HG03457 (cell line): ENCODE data around the gene GTF2H1.

Experiments used
- ATAC-seq: cut with Tn5 transposase; IDR thresholded peaks from one replicate; pipeline ENCODE4 v1.9.1; 2021; ENCODE audit warnings: moderate number of reproducible peaks; ENCODE audit not compliant: unreplicated experiment

GTF2H1 gene

DNA sequence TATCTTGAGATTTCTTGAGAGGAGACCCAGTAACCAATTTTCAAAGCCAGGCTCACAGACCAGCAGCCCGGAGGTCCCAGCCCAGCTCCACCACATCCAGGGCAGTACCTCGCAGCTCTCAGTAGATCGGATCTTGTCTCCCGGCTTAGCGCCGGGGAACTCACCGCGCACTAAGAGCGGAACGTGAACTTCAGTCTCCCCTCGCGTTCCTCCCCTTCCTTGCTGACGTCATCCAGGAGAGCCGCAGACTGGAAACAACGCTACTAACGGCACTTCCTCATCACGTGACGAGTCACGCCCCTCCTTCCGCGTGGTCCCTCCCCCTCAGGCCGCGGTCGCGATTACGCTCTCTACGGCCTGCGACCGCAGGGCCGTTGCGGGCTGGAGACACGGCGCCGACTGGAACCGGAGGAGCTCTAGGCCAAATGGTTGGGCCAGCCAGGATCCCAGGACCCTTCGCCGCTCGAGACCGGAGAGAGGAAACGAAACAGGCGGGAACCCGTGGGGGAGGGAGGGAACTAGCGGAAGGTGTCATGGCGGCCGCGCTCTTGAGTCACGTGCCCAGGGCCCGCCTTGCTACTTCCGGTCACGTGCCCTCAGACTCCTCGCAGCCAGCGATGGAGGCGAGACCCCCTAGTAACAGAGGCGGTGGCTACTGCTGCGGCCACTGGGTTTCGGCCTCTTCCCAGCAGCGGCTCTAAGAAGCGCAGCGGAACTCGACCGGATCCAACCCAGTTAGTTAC is at the start of gene GTF2H1, which contains the start of gene HPS5:
TSS of gene GTF2H1 (plus strand) at position 599 of the 743 bp plus-strand sequence. CDS start 10,508 bp downstream, outside the sequence.
TSS of gene HPS5 (minus strand) at position 172 of the 743 bp plus-strand sequence. CDS start 4,282 bp downstream, outside the sequence.
- peak; percentile 81 for ATAC-seq

DNA sequence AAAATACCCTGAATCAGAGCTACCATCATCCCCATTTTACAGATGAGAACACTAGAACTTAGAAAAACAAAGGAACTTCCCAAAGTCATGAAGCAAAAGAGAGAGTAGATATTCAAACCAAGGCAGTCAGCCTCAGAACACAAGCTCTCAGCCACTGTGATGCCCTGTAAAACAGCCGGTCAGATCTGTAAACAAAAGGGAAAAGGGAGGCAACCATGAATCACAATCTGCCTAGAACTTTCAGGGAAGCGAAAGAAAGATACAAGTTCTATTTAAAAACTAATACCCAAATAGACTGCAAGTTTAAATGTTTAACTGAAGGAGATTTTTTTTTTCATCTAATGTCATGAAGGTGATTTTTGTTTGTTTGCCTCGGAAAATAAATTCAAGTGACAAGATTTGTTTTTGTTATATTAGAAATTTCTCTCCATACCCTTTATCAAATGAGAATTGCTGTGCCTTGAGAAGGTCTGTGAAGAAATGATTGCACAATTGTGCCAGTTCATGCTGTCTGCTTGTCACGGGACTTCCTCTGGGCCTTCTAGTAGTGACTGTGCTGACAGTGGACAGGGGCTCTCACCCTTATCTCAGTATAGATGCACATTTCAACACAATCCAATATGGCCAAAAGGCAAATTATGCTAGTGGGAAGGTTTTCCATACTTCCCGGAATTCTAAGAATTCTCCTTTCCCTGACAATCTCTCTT is 44.6 kb upstream of the GTF2H1 start:
- no peak for ATAC-seq

DNA sequence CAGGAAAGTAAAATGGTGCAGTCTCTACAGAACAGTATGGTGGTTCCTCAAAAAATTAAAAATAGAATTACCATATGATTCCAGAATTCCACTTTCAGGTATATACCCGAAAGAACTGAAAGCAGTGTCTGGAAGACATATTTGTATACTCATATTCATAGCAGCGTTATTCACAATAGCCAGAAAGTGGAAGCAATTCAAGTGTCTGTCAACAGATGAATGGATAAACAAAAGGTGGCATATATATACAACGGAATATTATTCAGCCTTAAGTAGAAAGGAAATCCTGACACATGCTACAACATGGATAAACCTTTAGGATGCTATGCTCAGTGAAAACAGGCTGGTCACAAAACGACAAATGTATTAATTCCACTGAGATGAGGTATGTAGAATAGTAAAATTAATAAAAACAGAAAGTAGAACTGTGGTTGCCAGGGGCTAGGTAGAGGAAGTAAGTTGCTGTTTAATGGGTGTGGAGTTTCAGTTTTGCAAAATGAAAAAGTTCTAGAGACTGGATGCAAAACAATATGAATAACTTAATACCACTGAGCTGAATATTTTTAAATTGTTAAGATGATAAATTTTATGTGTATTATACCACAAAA is 41.8 kb upstream of the GTF2H1 start:
- ATAC-seq = peak; percentile 61

DNA sequence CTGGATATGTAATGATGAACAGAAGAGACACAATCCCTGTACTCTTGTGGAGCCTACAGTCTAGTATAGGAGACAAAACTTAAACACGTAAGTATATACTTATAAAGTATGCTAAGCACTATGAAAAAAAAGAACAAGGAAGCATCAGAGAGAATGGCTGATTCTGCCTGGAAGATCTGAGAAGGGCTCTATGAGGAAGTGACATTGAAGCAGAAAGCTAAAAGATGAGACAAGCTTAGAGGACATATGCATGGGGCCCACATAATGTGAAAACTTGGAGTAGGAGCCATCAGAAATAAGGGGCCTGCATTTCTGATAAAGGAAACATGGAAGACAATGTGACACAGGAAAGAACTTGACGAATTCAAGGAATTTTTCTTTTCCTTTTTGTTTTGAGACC is 39.7 kb upstream of the GTF2H1 start:
- ATAC-seq = no peak

DNA sequence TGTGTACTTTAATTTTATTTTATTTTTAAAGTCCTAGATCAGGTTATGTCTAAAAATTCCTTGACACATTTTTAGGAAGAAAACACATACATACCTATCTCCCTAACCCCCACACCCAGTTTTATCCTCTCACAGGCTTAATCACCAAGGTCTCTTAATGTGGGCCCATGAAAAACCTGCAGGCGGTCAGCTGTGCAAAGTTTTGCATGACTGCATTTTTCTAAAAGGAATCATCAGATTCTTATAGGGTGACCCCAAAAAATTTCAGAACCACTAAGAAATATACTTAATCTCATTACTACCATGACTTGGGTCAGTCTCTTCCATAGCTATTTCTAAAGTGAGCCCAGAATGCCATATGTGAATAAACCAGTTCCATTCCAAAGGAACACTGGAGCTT is 36.5 kb upstream of the GTF2H1 start:
- ATAC-seq = no peak

DNA sequence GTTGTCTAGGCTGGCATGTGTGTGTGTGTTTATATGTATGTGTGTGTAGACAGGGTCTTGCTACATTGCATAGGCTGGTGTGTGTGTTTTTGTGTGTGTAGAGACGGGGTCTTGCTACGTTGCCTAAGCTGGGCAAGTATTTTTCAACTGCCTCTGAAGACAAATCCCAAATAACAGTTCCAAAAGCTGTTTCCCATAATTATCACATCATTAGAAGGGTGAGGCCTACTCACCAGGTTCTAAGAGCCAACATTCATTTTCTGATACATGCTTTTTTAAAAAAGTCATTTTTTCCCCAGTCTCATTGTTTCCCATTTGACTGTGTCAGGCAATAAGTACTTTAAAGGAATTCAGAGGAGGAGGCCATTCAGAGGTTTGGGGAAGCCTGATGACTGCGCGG is 33.5 kb upstream of the GTF2H1 start:
- no peak for ATAC-seq

DNA sequence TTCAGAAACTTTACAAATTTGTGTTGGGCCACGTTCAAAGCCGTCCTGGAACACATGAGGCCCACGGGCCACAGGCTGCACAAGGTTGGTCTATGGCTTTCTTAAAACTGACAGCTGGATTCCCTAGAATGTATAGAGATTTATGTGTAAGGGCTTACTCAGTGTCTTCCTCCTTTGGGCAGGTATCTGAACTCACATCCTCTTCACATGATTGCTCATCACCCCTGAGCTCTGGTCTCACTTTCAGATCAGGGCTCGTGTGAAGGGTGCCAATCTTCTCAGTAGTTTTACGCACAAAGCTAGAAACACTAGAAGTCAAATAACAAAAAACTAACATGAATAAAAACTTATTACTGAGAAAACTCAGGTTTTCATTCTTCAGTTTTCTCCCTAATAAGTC is 27.5 kb upstream of the GTF2H1 start:
- no peak for ATAC-seq

DNA sequence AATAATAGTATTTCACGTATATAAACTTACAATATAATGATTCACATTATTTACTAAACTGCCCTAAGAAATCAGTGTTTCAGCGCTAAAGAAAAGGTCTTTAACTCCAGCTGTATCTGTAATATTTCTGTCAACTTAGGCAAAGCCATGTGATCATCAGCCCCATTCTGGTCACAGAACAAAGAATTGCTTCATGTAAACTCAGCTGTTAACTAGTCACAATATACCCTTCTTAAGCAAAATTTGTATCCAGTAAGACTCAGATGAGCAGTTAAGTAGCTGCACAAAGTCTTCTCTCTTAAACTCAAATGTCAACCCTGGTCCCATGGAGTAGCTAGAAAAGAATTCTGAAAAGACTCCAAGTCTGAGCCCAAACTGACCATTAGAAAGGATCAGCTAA is 27.1 kb upstream of the GTF2H1 start:
- ATAC-seq = no peak

DNA sequence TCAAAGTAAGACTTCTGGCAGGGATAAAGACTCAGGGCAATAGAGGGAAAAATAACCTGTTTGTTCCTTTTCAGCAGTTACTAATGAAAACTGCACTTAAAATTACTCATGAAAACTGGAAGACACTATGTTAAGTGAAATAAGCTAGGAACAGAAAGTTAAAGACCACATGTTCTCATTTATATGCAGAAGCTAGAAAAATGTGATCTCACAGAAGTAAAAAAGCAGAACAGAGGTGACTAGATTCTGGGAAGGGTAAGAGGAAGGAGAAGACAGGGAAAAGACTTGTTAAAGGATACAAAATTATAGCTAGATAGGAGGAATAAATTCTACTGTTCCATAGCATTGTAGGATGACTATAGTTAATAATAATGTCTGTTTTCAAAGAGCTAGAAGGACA is 22.6 kb upstream of the GTF2H1 start:
- ATAC-seq = no peak

DNA sequence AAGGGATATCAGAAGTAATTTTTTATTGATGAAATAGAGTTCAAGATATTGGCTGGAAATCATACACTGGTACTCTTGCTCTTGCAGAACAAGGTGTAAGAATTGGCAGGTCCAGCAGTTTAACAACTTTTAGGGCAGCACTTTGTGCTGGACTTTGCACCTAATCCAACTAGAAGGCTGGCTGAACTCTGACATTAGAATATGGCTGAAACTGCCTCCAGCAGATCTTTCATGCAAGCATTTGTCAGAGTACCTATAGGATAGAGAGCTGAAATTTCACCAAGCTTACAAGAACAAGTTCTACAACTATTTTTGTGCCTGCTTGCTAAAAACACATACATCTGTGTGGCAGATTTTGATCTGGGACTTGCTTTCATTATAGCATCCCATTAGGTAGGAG is 17.6 kb upstream of the GTF2H1 start:
- no peak for ATAC-seq

DNA sequence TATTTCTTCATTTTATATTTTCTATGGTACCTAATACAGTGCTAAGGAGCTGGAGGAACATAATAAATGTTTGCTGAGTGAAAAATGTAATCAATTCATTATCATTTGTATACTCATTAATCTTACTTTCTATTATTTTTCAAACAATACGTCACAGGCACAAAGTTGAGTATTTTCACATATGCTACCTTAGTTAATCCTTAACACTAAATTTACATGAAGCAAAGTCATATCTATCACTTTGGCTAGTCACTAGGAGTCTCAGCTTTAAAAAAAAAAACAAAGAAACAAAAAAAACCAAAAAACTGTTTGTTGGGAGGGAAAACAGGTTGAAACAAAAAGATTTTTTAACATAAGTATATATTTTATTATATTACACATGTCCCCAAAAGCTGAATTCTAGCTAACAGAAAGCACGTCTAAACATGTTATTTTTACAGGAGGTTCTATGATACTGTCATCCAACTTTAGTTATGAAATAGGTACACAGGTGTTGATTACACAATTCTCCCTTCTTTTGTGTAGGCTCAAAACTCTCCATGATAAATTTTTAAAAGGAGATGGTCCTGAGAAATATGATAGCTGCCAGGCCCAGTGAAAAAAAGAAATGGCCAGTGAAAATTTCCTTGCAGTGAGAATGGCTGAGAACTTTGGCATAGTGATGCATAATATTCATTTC is 14.8 kb upstream of the GTF2H1 start:
- no peak for ATAC-seq

DNA sequence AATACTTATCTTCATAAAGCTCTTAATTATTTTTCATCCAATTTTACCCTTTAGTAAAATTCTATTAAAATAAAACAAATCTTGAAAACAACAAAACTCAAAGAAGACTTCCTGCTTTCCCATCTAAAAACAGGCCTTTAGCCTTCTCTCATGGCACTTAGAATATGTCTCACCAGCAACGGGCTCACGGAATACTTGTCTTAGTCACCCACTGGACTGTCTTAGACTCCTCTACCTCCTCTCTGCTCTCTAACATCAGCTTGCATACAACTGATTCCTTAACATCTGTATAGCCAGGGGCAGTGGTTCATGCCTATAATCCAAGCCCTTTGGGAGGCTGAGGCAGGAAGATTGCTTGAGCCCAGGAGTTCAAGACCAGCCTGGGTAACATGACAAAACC is 14.1 kb upstream of the GTF2H1 start:
- no peak for ATAC-seq

DNA sequence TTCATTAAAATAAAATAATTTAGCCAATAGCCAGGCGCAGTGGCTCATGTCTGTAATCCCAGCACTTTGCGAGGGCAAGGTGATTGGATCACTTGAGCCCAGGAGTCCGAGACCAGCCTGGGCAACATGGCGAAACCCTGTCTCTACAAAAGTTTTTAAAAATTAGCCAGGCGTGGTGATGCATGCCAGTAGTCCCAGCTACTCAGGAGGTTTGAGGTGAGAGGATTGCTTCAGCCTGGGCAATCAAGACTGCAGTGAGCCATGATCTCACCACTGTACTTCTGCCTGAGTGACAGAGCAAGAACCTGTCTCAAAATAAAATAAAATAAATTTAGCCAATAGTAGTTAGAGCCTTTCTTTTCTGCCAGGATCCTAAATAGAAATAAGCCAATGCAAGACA is 12.7 kb upstream of the GTF2H1 start:
- ATAC-seq = no peak

DNA sequence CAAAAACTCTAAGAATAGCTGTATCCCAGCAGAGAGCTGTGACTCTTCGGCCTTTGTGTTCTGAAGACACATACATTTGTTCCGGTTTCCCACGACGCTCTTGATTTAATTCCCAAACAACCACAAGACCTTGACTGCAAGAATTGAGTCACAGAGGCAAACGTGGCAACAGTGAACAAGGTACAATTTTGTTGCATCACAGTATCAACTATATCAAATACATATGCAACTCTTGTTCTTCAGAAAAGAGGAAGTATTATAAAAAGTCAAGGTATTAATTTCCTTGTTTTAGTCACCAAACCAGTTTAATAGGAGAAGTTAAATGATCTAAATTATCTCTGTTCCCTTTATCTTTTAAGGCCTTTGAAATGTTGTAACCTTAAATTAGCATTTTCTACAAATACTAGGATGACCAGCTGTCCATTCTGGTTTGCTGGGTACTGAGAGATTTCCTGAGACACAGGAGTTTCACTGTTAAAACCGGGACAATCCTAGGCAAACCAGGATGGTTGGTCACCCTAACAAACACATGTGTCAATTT is 11.5 kb upstream of the GTF2H1 start:
- no peak for ATAC-seq

DNA sequence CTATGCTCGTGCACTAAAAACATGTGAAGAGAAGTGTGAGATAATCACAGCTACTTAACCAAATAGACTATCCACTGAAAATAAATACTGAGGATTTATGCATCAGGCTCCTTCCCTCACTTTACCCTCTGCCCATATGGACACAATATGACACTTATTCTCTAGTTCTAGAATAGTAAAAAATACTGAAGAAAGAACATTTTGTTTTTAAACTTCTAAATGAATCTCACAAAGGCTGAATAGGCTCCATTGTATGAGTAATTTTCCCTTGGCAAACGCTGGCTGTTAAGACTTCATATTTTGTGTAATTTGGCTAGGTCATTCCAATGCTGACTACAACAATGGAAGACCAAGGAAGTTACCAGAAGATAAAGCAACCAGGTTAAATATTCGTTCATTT is 10.4 kb upstream of the GTF2H1 start:
- ATAC-seq = no peak

DNA sequence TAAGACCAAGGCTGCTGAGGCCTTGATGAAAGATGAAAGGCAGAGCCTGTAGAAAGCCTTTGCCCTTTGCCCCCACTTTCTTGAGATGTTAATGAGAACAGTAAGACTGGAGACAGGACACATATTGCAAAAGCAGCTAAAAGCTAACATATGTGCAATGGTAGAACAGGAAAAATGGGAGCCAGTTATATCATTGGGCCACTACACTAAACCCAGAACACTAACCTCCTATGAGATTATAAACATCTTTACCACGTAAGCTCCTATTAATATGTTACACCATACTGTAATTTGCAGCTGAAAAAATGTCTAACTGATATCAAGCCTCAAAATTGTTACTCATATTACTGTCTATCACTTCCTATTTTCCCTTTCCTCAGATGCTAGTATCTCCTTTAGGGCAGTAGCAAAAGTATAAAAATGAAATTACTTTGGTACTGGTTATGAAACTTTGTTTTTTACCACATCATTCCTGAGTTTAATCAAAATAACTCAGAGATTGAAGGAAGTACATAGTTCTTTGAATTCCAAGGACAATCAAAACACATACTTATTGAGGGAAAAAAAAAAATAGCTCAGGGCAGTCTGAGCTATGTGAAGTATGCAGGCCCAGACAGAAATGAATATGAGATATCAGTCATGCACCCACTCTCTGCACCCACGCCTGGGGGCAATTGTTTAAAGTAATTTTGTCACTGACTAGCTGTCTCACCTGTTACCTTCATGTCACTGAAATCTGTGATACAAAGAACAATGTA is 9.5 kb upstream of the GTF2H1 start:
- ATAC-seq = no peak

DNA sequence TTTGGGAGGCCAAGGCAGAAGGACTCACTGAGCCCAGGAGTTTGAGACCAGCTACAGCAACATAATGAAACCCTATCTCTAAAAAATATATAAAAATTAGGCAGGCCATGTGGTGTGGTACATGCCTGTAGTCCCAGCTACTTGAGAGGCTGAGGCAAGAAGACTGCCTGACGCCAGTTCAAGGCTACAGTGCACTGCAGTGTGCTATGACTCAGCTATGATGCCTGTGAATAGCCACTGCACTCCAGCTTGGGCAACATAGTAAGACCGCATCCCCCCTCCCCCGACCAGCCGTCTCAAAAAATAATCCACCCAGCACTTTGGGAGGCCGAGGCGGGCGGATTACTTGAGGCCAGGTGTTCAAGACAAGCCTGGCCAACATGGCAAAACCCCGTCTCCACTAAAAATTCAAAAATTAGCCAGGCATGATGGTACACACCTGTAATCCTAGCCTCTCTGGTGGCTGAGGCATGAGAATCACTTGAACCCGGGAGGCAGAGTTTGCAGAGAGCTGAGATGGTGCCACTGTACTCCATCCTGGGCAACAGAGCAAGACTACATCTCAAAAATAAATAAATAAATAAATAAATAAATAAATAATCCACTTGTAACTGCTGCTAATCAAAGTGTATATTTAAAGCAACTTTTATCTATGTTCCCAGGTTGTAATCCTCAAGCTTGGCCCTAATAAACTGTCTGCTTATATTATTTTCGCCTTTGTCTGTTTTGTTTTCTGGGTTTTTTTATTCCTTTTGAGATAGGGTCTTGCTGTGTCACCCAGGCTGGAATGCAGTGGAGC is 8.2 kb upstream of the GTF2H1 start:
- no peak for ATAC-seq

DNA sequence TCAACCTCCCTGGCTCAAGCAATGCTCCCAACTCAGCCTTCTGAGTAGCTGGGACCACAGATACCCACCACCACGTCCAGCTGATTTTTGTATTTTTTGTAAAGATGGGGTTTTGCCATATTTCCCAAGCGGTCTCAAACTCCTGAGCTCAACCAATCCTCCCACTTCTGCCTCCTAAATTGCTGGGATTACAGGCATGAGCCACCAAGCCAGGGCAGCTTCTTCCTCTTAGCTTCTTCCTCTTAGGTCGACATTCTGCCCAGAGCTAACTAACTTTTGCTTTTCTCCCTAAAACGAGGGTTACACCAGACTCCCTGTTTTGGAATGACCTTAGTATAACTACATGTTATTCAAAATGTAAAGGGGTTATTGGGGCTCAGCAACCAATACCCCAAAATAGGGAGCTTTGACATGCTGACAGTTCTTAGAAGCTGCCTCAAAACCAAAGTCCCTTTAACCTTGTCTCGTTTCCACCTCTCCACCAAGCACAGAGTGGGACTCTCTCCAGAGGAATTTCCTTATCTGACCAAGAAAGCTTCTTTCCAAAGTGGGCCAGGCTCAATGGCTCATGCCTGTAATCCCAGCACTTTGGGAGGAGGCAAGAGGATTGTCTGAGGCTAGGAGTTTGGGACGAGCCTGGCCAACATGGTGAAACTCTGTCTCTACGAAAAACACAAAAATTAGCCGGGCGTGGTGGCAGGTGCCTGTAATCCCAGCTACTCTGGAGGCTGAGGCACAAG is 7.4 kb upstream of the GTF2H1 start:
- ATAC-seq = no peak

DNA sequence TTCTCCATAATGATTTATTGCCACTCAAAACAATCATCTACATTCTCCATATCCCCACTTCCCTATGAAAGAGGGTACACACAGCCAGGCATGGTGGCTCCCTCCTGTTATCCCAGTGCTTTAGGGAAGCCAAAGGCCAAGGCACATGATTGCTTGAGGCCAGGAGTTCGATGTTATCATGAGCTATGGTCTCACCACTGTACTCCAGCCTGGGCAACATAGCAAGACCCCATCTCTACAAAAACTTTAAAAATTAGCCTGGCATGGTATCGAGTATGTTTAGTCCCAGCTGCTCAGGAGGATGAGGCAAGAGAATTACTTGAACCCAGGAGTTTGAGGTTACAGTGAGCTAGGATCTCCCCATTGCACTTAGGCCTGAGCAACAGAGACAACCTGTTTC is 6.5 kb upstream of the GTF2H1 start:
- no peak for ATAC-seq
